ENCODE results near the gene ACAP2. TPM values are rescaled to one million over a fixed set of nuclear protein-coding genes. Genes with fewer than 3 reads are reported as not detected.

ACAP2 gene
- total and polyA plus RNA-seq, 5 donors, result 5.3 to 23.4 (median 21.0) TPM

- intact Hi-C loops (cut with DNase I), result loop anchor here in 3 of 4 donors (2.0 to 10.0 kb wide), 7 partner anchors 104 to 577 kb away; partner anchors contain the start of gene FAM43A (in 1 of the 3)
- DNase-seq, result no peak
- Histone ChIP-seq H3K4me3 (ENCODE audit: low read length) (peak overlapping the region; percentile 66), H3K4me1 (ENCODE audit: control insufficient read depth, insufficient read depth, low read length) (no peaks in the 10 kb centered on the region), H3K9me3 (ENCODE audit: control insufficient read depth, low read length) (no peaks in the 10 kb centered on the region), H3K27me3 (ENCODE audit: control insufficient read depth, insufficient read depth) (no peaks in the 10 kb centered on the region), H3K27ac (ENCODE audit: low read length) (peak overlapping the region; percentile 77)
- no peak for ATAC-seq
- WGBS, result 43% methylated on average over 7 of the region's 7 CpGs
Observed at GRCh38 chr3:195259154-195259474, 183.7 kb downstream of the ACAP2 start.

- no peaks in the 10 kb centered on the region for H3K9me3 ChIP-seq (ENCODE audit: control insufficient read depth, low read length)
- H3K4me1 ChIP-seq (ENCODE audit: control insufficient read depth, insufficient read depth, low read length), result no peaks in the 10 kb centered on the region
- peak in 2 of 3 donors; percentile 58 to 60 for DNase-seq
- ATAC-seq, result peak in 1 of 2 donors; percentile 4
- intact Hi-C loops (cut with DNase I), result loop anchor here in 3 of 4 donors (2.0 to 10.0 kb wide), 7 partner anchors 104 to 576 kb away; partner anchors contain the start of gene FAM43A (in 1 of the 3)
- peak overlapping the region; percentile 77 for H3K27ac ChIP-seq (ENCODE audit: low read length)
- no peak overlapping the region for H3K4me3 ChIP-seq (ENCODE audit: low read length)
- 70% methylated on average over 14 of the region's 14 CpGs for WGBS
- H3K27me3 ChIP-seq (ENCODE audit: control insufficient read depth, insufficient read depth), result no peaks in the 10 kb centered on the region
Observed at GRCh38 chr3:195258449-195259153, 184.2 kb downstream of the ACAP2 start.

- no peak overlapping the region for H3K27ac ChIP-seq (ENCODE audit: low read length)
- intact Hi-C loops (cut with DNase I), result loop anchor here in 3 of 4 donors (2.0 to 10.0 kb wide), 7 partner anchors 103 to 575 kb away; partner anchors contain the start of gene FAM43A (in 1 of the 3)
- H3K9me3 ChIP-seq (ENCODE audit: control insufficient read depth, low read length), result no peaks in the 10 kb centered on the region
- H3K27me3 ChIP-seq (ENCODE audit: control insufficient read depth, insufficient read depth), result no peaks in the 10 kb centered on the region
- no peak for ATAC-seq
- H3K4me3 ChIP-seq (ENCODE audit: low read length), result no peak overlapping the region
- peak in 2 of 3 donors; percentile 56 to 59 for DNase-seq
- no peaks in the 10 kb centered on the region for H3K4me1 ChIP-seq (ENCODE audit: control insufficient read depth, insufficient read depth, low read length)
- WGBS, result 90% methylated on average over 16 of the region's 16 CpGs
Observed at GRCh38 chr3:195257454-195258448, 185.1 kb downstream of the ACAP2 start.

- WGBS, result 96% methylated on average over 19 of the region's 19 CpGs
- no peak for ATAC-seq
- Histone ChIP-seq H3K9me3 (ENCODE audit: control insufficient read depth, low read length) (no peaks in the 10 kb centered on the region), H3K27me3 (ENCODE audit: control insufficient read depth, insufficient read depth) (no peaks in the 10 kb centered on the region), H3K27ac (ENCODE audit: low read length) (no peak overlapping the region), H3K4me3 (ENCODE audit: low read length) (no peak overlapping the region), H3K4me1 (ENCODE audit: control insufficient read depth, insufficient read depth, low read length) (no peaks in the 10 kb centered on the region)
- peak in 2 of 3 donors; percentile 35 to 47 for DNase-seq
- intact Hi-C loops (cut with DNase I), result loop anchor here in 3 of 4 donors (5.0 to 10.0 kb wide), 6 partner anchors 102 to 575 kb away; no protein-coding TSS in a partner anchor
Observed at GRCh38 chr3:195256639-195257453, 186.0 kb downstream of the ACAP2 start.

GRCh38 chr3:195255571-195256501 is 187.0 kb downstream of the ACAP2 start:
- DNase-seq (peak in 2 of 3 donors; percentile 34 to 53), ATAC-seq (no peak)
- Histone ChIP-seq H3K27ac (ENCODE audit: low read length) (no peak overlapping the region), H3K9me3 (ENCODE audit: control insufficient read depth, low read length) (no peaks in the 10 kb centered on the region), H3K4me3 (ENCODE audit: low read length) (no peak overlapping the region), H3K4me1 (ENCODE audit: control insufficient read depth, insufficient read depth, low read length) (no peaks in the 10 kb centered on the region), H3K27me3 (ENCODE audit: control insufficient read depth, insufficient read depth) (no peaks in the 10 kb centered on the region)
- WGBS, result 83% methylated on average over 22 of the region's 22 CpGs
- intact Hi-C loops (cut with DNase I), result loop anchor here in 3 of 4 donors (5.0 to 10.0 kb wide), 6 partner anchors 101 to 574 kb away; no protein-coding TSS in a partner anchor

- Histone ChIP-seq H3K27me3 (ENCODE audit: control insufficient read depth, insufficient read depth) (no peaks in the 10 kb centered on the region), H3K4me1 (ENCODE audit: control insufficient read depth, insufficient read depth, low read length) (no peaks in the 10 kb centered on the region), H3K27ac (ENCODE audit: low read length) (no peak overlapping the region), H3K9me3 (ENCODE audit: control insufficient read depth, low read length) (no peaks in the 10 kb centered on the region), H3K4me3 (ENCODE audit: low read length) (no peak overlapping the region)
- ATAC-seq (no peak), DNase-seq (peak in 2 of 3 donors; percentile 33 to 34)
- 92% methylated on average over 13 of the region's 13 CpGs for WGBS
- intact Hi-C loops (cut with DNase I), result loop anchor here in 3 of 4 donors (5.0 to 10.0 kb wide), 6 partner anchors 100 to 573 kb away; no protein-coding TSS in a partner anchor
Observed at GRCh38 chr3:195255176-195255500, 187.7 kb downstream of the ACAP2 start.

- H3K4me3 ChIP-seq (ENCODE audit: low read length), result no peak overlapping the region
- no peak overlapping the region for H3K27ac ChIP-seq (ENCODE audit: low read length)
- 96% methylated on average over 16 of the region's 16 CpGs for WGBS
- intact Hi-C loops (cut with DNase I), result loop anchor here in 3 of 4 donors (5.0 to 10.0 kb wide), 6 partner anchors 100 to 572 kb away; no protein-coding TSS in a partner anchor
- no peaks in the 10 kb centered on the region for H3K4me1 ChIP-seq (ENCODE audit: control insufficient read depth, insufficient read depth, low read length)
- ATAC-seq (no peak), DNase-seq (peak in 2 of 3 donors; percentile 44 to 45)
- no peaks in the 10 kb centered on the region for H3K9me3 ChIP-seq (ENCODE audit: control insufficient read depth, low read length)
- no peaks in the 10 kb centered on the region for H3K27me3 ChIP-seq (ENCODE audit: control insufficient read depth, insufficient read depth)
Observed at GRCh38 chr3:195254454-195255175, 188.2 kb downstream of the ACAP2 start.

- DNase-seq (peak in 2 of 3 donors; percentile 10 to 43), ATAC-seq (no peak)
- Histone ChIP-seq H3K4me3 (ENCODE audit: low read length) (no peak overlapping the region), H3K27ac (ENCODE audit: low read length) (no peak overlapping the region), H3K27me3 (ENCODE audit: control insufficient read depth, insufficient read depth) (no peaks in the 10 kb centered on the region), H3K9me3 (ENCODE audit: control insufficient read depth, low read length) (no peaks in the 10 kb centered on the region), H3K4me1 (ENCODE audit: control insufficient read depth, insufficient read depth, low read length) (no peaks in the 10 kb centered on the region)
- WGBS, result 92% methylated on average over 10 of the region's 10 CpGs
- intact Hi-C loops (cut with DNase I), result loop anchor here in 2 of 4 donors (10.0 kb wide), 2 partner anchors 99 to 249 kb away; no protein-coding TSS in a partner anchor
Observed at GRCh38 chr3:195253923-195254432, 188.8 kb downstream of the ACAP2 start.
